NCI-H146 treated with DMSO at 0.1 percent for 48 hours (cell line): ENCODE measurements around the gene CTAG2.
"Not testable (repeated sequence)": the region's sequence is repeated elsewhere in the genome, so short reads cannot be mapped to it uniquely, and the experiment has no call there.

ENCODE experiments used
- DNase-seq: peaks from one replicate; lab custom pipeline; 2025; ENCODE audit not compliant: unreplicated experiment; lab: John Stamatoyannopoulos, UW

CTAG2 gene

DNA sequence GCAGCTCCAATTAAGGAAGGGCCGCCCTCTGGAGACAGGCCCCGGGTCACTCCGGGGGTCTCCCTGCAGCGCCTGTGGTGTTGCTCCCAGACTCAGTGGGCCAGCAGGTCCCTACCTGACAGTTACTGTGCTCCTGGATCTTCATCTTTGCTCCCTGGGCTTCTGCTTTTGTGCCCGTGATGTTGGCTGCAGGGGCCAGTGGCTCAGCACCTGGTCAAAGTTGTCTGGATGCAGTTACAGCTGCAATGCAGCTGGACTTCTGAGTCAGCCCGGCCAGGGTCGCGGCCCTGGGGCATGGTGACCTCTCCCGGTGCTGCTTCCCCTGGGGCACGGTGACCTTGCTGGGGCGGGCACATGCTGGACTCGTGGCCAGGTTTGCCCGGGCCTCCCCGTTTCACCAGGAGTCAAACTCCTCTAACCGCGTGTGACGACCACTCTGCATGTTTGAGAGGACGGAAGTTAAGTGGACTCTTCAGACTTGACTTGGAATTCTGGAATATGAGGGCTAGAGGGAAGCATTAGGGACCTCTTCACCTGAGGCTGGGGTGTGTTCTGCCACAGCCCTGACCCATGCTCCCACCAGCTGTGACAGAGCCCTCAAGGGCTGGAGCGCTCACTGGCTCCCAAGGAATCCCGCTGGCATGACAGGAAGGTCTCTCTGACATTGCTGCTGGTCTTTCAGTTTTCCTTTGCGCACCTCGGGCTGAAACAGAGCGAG lies 3.7 kb downstream of the CTAG2 start:
- no peak for DNase-seq

DNA sequence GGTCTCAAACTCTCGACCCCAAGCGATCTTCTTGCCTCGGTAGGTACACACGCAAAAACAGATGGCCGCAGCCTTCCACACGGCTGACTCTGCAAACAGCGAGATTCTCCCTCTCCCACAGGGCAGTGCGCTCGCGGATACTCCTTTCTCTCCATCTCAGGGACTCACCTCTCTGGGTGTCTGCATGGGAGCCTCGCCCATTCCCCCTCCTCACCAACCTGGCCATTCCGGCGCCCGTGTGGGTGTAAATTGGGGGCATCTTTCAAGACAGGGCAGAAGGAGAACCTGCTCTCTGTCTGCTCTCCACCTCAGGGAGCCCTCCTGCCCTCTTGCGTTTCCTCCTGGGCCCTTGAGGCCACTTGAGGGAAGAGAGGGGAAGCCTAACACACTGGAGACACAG lies 4.4 kb downstream of the CTAG2 start:
- no peak for DNase-seq

DNA sequence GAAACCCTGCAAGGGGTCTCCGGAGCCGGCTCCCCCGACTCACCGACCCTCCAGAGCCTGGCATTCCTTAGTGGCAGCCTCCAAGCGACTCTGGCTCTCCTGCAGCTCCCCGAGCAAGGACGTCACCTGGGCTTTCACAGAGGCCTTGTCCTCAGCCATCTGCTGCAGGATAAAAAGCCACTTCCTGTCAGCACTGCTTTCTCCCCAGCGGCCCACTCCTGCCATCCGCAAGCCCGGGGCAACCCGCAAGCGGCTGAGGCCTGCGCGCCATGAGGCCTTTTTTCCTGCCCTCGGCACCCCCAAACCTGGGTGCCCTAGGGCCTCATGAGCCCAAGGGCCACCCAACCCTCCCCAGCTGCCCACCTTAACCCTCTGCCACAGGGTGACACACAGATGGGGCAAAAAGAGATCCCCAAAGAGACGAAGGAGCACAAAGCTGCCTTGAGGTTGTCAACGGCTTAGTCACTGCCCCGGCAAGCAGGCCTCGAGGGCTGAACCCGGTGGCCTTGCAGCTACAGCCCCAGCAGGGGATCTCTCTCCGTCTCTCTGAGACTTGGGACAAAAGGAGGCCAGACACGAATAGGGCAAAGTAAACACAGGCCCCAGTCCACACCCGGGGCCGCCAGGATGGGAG lies 7.5 kb downstream of the CTAG2 start:
- not testable (repeated sequence) for DNase-seq

- not testable (repeated sequence) for DNase-seq
Measured at GRCh38 chrX:154643708-154644107, 9.7 kb downstream of the CTAG2 start.

DNA sequence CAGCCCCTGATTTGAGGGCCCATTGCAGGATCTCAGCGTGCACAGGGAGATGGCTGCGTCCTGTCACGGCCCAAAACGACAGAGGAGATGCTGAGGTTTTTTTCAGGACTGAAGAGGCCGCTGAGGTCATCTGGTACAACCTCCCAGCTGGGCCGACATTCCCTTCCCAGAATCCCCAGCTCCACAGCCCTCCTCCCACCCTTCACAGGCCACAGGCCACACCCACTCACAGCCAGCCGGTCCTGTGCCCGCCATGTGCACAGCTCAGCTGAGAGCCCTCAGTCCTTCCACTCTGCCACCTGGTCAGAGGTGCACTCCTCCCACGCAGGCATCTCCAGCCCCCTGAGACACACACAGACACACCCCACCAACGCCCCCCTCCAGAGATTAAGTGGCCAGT lies 11.6 kb downstream of the CTAG2 start:
- not testable (repeated sequence) for DNase-seq

GRCh38 chrX:154633661-154634060 lies 19.7 kb downstream of the CTAG2 start:
- not testable (repeated sequence) for DNase-seq

DNA sequence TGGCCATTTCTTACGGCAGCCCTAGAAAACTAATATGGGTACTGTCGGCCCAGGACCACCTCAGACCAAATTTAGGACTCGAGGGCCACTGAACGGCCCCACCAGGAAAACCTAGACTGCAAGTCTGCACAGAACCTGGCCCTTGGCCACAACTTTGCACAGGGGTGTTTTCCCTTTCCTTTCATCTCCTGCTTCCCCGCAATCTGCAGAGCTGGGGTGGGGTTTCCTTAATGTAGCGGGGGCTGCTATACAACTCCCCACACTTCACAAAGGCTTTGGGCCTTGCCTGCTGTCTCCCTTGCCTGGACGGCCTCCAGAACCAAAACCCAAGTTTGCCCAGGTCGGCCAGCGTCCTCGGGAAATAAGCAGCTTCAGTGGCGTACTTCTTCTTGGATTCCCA lies 22.4 kb downstream of the CTAG2 start:
- DNase-seq = not testable (repeated sequence)

DNA sequence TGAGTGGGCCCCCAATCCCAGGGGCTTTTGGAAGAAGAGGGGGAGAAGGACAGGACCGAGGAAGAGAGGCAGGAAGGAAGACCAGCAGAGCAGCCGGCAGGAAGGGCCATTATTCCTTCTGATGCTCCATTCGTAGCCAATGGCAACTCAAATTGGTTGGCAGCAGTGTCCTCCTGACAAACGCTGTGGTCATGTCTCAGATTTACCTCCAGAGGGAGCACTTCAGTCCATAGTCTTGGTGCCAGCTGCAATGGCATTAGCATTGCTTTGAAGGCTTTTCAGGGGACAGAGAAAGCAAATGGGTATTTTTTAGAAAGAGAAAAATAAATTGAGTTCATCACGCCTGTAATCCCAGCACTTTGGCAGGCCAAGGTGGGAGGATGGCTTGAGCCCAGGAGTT lies 24.4 kb downstream of the CTAG2 start:
- DNase-seq = not testable (repeated sequence)

DNA sequence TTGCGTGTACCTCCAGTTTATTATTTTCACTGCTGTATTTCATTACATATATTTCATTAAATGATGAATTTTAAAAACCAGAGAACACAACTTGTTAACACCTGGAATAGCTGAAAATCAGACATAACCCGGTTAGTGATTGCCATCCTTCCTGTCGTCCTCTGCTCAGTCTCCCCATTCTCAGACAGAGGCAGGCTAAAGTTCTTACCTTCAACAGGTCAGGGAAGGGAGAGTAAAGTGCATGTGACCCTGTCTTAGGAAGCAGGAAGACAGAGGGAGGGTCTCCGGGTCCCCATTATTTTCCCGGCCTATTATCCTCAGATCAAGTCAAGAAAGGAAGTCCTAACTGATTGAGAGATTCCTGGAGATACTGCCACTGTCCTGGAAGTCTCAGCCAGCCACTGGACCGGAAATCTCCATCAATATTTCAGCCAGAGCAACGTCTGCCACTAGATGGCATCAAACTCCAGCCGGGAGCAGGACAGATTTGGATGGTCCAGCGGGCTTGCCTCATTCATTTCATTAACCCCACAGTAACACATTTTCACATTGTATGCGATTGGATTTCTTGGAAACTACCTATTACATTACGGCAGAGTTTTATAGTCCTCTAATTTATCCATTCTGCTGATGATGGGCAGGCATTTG lies 32.5 kb downstream of the CTAG2 start:
- not testable (repeated sequence) for DNase-seq

DNA sequence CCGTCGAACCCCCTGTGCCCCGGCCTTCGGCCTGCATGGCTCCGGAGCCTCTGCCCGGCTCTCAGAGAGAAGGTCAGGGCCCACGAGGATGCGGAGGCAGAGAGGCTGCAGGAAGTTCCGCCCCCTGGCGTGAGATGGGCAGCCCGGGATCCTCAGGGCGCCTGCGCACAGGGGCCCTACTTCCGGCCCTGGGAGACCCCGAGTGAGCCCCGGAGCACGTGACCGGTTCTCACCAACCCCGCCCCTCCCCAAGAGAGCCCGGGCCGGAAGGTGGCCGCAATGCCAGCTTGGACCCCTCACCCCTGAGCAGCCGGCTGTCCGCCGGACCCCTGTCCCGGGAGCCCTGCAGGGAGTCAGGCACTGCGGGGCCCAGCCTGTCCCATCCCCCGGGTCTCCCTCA lies 34.2 kb downstream of the CTAG2 start, which contains the start of gene CTAG1B:
TSS of gene CTAG1B (minus strand) at position 101 of the 400 bp plus-strand sequence. CDS start at position 37, 64 bp downstream.
- not testable (repeated sequence) for DNase-seq

DNA sequence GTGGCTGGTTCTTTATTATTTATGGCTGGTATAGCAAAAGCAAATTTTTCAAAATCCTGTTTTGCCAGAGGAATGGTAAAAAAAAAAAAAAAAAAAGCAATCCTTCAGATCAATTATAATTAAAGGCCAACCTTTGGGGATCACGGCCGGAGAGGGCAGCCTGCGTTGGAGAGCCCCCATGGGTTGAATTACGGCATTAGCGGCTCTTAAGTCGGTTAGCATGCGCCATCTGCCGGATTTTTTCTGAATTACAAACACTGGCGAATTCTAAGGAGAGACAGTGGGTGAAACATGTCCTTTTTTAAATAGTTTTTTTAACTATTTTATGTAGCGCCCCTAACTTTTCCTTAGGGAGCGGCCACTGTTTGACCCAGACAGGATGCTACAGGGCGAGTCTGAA lies 39.8 kb downstream of the CTAG2 start:
- DNase-seq = not testable (repeated sequence)

GRCh38 chrX:154611146-154611545 lies 42.2 kb downstream of the CTAG2 start:
- not testable (repeated sequence) for DNase-seq

DNA sequence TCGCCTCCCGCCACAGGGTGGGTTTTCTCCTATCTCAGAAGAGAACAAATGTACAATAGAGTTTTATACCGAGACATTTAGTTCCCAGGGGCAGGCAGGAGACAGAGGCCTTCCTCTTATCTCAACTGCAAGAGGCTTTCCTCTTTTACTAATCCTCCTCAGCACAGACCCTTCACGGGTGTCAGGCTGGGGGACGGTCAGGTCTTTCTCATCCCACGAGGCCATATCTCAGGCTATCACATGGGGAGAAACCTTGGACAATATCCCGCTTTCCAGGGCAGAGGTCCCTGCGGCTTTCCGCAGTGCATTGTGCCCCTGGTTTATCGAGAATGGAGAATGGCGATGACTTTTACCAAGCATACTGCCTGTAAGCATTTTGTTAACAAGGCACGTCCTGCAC lies 44.6 kb downstream of the CTAG2 start:
- not testable (repeated sequence) for DNase-seq

DNA sequence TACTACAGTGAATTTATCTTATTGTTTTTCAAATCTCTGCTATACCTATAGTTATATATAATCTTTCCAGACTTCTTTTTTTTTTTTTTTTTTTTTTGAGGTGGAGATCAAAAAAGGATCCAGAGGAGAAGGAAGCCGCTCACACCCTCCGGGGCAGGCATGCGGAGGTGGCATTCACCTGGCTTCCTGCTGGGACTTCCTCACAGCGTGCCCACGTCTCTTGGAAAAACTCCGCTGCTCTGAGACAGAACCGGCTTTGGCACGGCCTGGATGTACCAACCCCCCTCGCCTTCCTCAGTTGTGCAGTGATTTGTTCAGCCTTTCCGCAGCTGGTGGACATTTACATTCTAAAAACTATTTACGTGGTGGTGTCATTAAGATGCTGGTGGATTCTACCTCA lies 45.4 kb downstream of the CTAG2 start:
- DNase-seq = not testable (repeated sequence)

- DNase-seq = no peak
Measured at GRCh38 chrX:154607370-154607769, 46.0 kb downstream of the CTAG2 start.

DNA sequence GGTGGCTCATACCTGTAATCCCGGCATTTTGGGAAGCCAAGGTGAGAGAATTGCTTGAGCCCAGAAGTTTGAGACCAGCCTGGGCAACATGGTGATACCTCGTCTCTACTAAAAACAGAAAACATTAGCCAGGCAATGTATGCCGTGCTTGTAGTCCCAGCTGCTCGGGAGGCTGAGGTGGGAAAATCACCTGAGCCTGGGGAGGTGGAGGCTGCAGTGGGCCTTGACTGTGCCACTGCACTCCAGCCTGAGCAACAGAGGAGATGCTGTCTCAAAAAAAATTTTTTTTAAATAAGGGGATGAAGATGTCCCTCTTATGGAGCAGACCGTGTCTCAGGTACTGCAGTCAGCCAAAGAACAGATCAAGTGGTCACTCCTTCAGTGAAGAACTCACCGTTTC lies 47.8 kb downstream of the CTAG2 start:
- no peak for DNase-seq

DNA sequence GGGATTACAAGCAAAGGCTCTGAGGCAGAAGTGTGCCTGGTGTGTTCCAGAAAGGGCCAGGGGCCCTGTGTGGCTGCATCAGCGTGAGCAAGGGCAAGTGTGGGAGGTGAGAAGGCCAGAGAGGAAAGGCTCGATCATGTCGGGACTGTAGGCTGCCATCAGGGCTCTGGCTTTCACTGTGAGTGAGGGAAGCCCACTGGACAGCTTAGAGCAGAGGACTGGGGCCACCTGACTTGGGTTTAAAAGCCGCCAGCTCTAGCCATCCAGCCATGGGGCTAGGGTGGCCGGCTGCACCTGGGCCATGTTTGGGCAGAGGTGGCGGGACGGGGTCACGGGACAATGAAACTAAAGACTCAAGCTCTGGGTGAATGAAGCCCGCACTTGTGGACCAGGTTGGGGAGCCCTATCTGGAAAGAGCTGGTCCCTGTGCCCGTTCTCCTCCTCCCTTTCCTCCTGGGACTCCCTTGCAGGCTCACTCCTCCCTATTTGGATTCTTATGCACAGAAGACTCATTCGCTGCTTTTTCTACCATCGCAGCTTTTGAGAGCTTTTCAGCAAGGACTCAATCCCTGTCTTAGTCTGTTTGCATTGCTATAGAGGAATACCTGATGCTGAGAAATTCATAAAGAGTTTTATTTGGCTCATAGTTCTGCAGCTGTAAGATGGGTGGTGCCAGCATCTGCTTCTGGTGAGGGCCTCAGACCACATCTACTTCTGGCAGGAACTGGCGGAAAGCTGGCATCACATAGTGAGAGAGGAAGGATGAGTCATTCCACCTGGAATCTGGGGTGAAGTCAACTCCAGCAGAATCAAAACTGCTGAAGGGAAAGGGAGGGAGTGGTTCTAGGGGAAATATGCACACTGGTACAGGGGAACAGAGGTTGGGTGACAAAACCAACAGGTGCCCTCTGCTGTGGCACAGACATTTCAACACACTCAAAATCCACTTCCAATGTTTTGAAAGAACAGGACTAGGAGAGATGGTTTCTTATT lies 49.6 kb downstream of the CTAG2 start:
- no peak for DNase-seq

- no peak for DNase-seq
Measured at GRCh38 chrX:154602766-154603437, 50.5 kb downstream of the CTAG2 start.

DNA sequence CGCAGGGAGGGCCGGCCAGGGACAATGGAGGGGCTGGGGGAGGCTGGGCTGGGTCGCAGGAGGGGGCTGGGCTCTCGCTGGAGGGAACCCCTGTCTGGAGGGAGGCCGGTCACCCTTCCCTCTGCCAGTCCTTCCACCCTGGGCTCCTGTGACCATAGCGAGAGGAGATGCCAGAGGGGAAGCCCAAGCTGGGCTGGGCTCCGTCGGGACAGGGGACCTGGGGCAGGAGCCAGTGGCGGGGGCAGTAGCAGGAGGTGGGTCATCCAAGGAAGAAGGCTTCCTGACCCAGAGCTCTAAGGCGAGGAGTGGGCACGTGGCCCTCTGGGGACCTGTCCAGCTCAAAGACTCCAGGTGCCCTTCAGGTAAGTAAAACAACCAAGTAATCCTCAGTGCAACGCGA lies 51.2 kb downstream of the CTAG2 start:
- DNase-seq = no peak
